ENCODE data around the gene INPP5F. TPM values are rescaled to one million over a fixed set of nuclear protein-coding genes. Genes with fewer than 3 reads are reported as not detected.

INPP5F gene
- total RNA-seq (2022; extraction: Qiagen RNA extraction; ENCODE audit: low read depth), result 6.7 to 9.5 TPM (median 8.7 TPM) in 5 replicates

GRCh38 chr10:119725828-119726675 is at the start of gene INPP5F:
Gene INPP5F (plus strand): TSS chr10:119726050. CDS start chr10:119726263, 213 bp downstream.

DNA sequence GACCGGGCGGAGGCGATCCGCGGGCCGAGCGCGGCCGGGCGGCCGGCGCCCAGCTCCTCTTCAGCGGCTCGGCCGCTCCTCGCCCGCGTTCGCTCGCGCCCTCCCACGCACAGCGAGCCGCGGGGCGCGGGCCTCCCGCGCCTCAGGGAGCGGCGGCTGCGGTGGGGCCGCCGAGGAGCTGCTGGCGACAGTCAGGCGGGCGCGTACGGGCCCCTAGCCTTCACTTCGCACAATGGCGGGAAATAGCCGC is 146.7 kb downstream of the INPP5F start, which contains the start of gene MCMBP:
MCMBP (minus strand) TSS at position 234 of the 250 bp plus-strand sequence. CDS start 259 bp downstream, outside the sequence.

Other genes starting within 250 kb of the INPP5F start
- gene RGS10, start 183.3 kb upstream of the INPP5F start, total RNA-seq (2022; extraction: Qiagen RNA extraction; ENCODE audit: low read depth), result 45.4 to 54.5 TPM (median 48.4 TPM) in 5 replicates
- 96.1 to 104 TPM (median 98.6 TPM) in 5 replicates for gene TIAL1, start 129.1 kb upstream of the INPP5F start, total RNA-seq (2022; extraction: Qiagen RNA extraction; ENCODE audit: low read depth)
- gene BAG3, start 74.7 kb upstream of the INPP5F start, total RNA-seq (2022; extraction: Qiagen RNA extraction; ENCODE audit: low read depth), result 93.1 to 158 TPM (median 138 TPM) in 5 replicates
- 81.7 to 102 TPM (median 90.8 TPM) in 5 replicates for gene MCMBP, start 146.8 kb downstream of the INPP5F start, total RNA-seq (2022; extraction: Qiagen RNA extraction; ENCODE audit: low read depth)
- gene SEC23IP, start 166.7 kb downstream of the INPP5F start, total RNA-seq (2022; extraction: Qiagen RNA extraction; ENCODE audit: low read depth), result 52.5 to 59.8 TPM (median 58.1 TPM) in 5 replicates

All from A549 treated with DMSO at 1 μM for 4 hours (cell line).